Neuronal stem cell (in vitro differentiated cells): ENCODE results near the gene ABLIM1.

ENCODE experiments used
- DNase-seq: peaks from one replicate; pipeline ENCODE4 v3.0.0-alpha.2; 2013; ENCODE audit warnings: low spot score
- H2AFZ ChIP-seq: one replicate; pipeline ENCODE4 v1.6.1; 2013; ENCODE audit warnings: mild to moderate bottlenecking, low read length, inconsistent platforms
- H2AK5ac ChIP-seq: 2 replicates; pipeline ENCODE4 v1.6.1; 2013; ENCODE audit warnings: low read depth, mild to moderate bottlenecking, inconsistent platforms, low read length, moderate library complexity, mixed read lengths
- H2BK120ac ChIP-seq: 2 replicates; pipeline ENCODE4 v1.6.1; 2013; ENCODE audit warnings: low read depth, mild to moderate bottlenecking, inconsistent platforms, low read length, moderate library complexity, mixed read lengths
- H2BK12ac ChIP-seq: one replicate; pipeline ENCODE4 v1.6.1; 2013; ENCODE audit warnings: low read length, inconsistent platforms
- H2BK15ac ChIP-seq: 2 replicates; pipeline ENCODE4 v1.6.1; 2013; ENCODE audit warnings: mild to moderate bottlenecking, low read length, inconsistent platforms, mixed read lengths
- H2BK5ac ChIP-seq: one replicate; pipeline ENCODE4 v1.6.1; 2013; ENCODE audit warnings: inconsistent platforms, mild to moderate bottlenecking, low read length, moderate library complexity
- H3K14ac ChIP-seq: one replicate; pipeline ENCODE4 v1.6.1; 2013; ENCODE audit warnings: low read length, inconsistent platforms
- H3K18ac ChIP-seq: 2 replicates; pipeline ENCODE4 v1.6.1; 2013; ENCODE audit warnings: low read length, inconsistent platforms
- H3K23ac ChIP-seq: 2 replicates; pipeline ENCODE4 v1.6.1; 2013; ENCODE audit warnings: low read depth, mild to moderate bottlenecking, mixed read lengths, low read length, inconsistent platforms; ENCODE audit not compliant: poor library complexity
- H3K27ac ChIP-seq: replicated peaks from 3 replicates; pipeline ENCODE4 v1.5.1; 2013; ENCODE audit warnings: low read length, inconsistent platforms
- H3K27me3 ChIP-seq, 3 experiments: 2 replicates each; pipeline ENCODE4 v1.6.1; 2013; ENCODE audit warnings: low read length in 3 of 3, mild to moderate bottlenecking in 2 of 3, inconsistent platforms in 1 of 3, low read depth in 1 of 3, mixed read lengths in 1 of 3, moderate library complexity in 1 of 3; ENCODE audit not compliant: control insufficient read depth in 3 of 3, insufficient read depth in 3 of 3
- H3K36me3 ChIP-seq, 2 donors: replicated peaks in 1 of 2; 2 replicates each; pipeline ENCODE4 v1.6.1; 2013; ENCODE audit warnings: low read length in 2 of 2; ENCODE audit not compliant: control insufficient read depth in 2 of 2, insufficient read depth in 2 of 2
- H3K4ac ChIP-seq: 2 replicates; pipeline ENCODE4 v1.6.1; 2013; ENCODE audit warnings: inconsistent platforms, mild to moderate bottlenecking, low read length, moderate library complexity
- H3K4me1 ChIP-seq, 2 donors: 1 replicate in 1 of 2; 2 replicates in 1 of 2; pipeline ENCODE4 v1.6.1; 2013; ENCODE audit warnings: low read length in 2 of 2, low read depth in 1 of 2; ENCODE audit not compliant: control insufficient read depth in 2 of 2, insufficient read depth in 1 of 2
- H3K4me2 ChIP-seq: one replicate; pipeline ENCODE4 v1.6.1; 2013; ENCODE audit warnings: mild to moderate bottlenecking, low read length, inconsistent platforms; ENCODE audit not compliant: insufficient read depth, poor library complexity, severe bottlenecking
- H3K4me3 ChIP-seq, 2 donors: 2 replicates each; pipeline ENCODE4 v1.5.1; 2013; ENCODE audit warnings: low read length in 2 of 2, mild to moderate bottlenecking in 2 of 2, inconsistent platforms in 1 of 2, moderate library complexity in 1 of 2
- H3K79me1 ChIP-seq: one replicate; pipeline ENCODE4 v1.6.1; 2013; ENCODE audit warnings: low read depth, mild to moderate bottlenecking, inconsistent platforms, low read length, moderate library complexity
- H3K9ac ChIP-seq: one replicate; pipeline ENCODE4 v1.6.1; 2013; ENCODE audit warnings: mild to moderate bottlenecking, low read depth, low read length, inconsistent platforms; ENCODE audit not compliant: poor library complexity
- H3K9me3 ChIP-seq, 2 donors: replicated peaks in 1 of 2; 2 replicates each; pipeline versions ENCODE3 to v1.6.1; 2013; ENCODE audit warnings: low read length in 2 of 2, mild to moderate bottlenecking in 2 of 2, inconsistent platforms in 1 of 2, low read depth in 1 of 2, mixed read lengths in 1 of 2, moderate library complexity in 1 of 2; ENCODE audit not compliant: control insufficient read depth in 2 of 2, insufficient read depth in 1 of 2
- H4K8ac ChIP-seq: one replicate; pipeline ENCODE4 v1.6.1; 2013; ENCODE audit warnings: low read depth, mild to moderate bottlenecking, inconsistent platforms, low read length, moderate library complexity
- H4K91ac ChIP-seq: one replicate; pipeline ENCODE4 v1.6.1; 2013; ENCODE audit warnings: low read length, low read depth, mild to moderate bottlenecking, inconsistent platforms; ENCODE audit not compliant: poor library complexity
- WGBS, 2 donors: extraction: QIAGEN DNeasy Blood & Tissue Kit; methylation state at CpG; one replicate each; pipeline ENCODE4 v1.1.7; 2013; ENCODE audit warnings: missing lambda C conversion rate in 2 of 2, mixed read lengths in 1 of 2; ENCODE audit not compliant: insufficient read length in 2 of 2, insufficient replicate concordance in 1 of 2; ENCODE audit errors: extremely low coverage in 2 of 2; 5-methylcytosine and 5-hydroxymethylcytosine counted together

ABLIM1 gene

GRCh38 chr10:114649217-114649903, 8.7 kb downstream of the ABLIM1 start:
- no peaks in the 10 kb centered on the region for H3K9me3 ChIP-seq
- H4K91ac ChIP-seq = no peak overlapping the region
- no peaks in the 10 kb centered on the region for H3K79me1 ChIP-seq
- H3K4me1 ChIP-seq = no peaks in the 10 kb centered on the region
- no peak overlapping the region for H3K9ac ChIP-seq
- no peak overlapping the region for H2AK5ac ChIP-seq
- H3K4me3 ChIP-seq = no peak overlapping the region
- H3K27me3 ChIP-seq = peaks cover 0 to 18% (median 0%) of the 10 kb centered on the region in 3 experiments
- DNase-seq = no peak
- H3K27ac ChIP-seq = no peak overlapping the region
- no peak overlapping the region for H2AFZ ChIP-seq
- no peak overlapping the region for H3K23ac ChIP-seq
- no peak overlapping the region for H2BK15ac ChIP-seq
- no CpG with 5 or more reads among the region's 7 CpGs for WGBS, 2 donors
- no peak overlapping the region for H3K18ac ChIP-seq
- no peak overlapping the region for H3K14ac ChIP-seq
- no peak overlapping the region for H3K4ac ChIP-seq
- H2BK120ac ChIP-seq = no peak overlapping the region
- no peaks in the 10 kb centered on the region for H3K36me3 ChIP-seq
- no peak overlapping the region for H4K8ac ChIP-seq
- H2BK5ac ChIP-seq = no peak overlapping the region
- H3K4me2 ChIP-seq = no peak overlapping the region
- H2BK12ac ChIP-seq = no peak overlapping the region

- no peak overlapping the region for H3K18ac ChIP-seq
- H3K4me2 ChIP-seq = no peak overlapping the region
- H3K23ac ChIP-seq = no peak overlapping the region
- no peak overlapping the region for H3K4me3 ChIP-seq
- H4K8ac ChIP-seq = no peak overlapping the region
- WGBS, 2 donors = no CpG with 5 or more reads among the region's 8 CpGs
- no peak overlapping the region for H2AFZ ChIP-seq
- no peaks in the 10 kb centered on the region for H3K79me1 ChIP-seq
- H2AK5ac ChIP-seq = no peak overlapping the region
- H3K36me3 ChIP-seq = no peaks in the 10 kb centered on the region
- H3K27me3 ChIP-seq = peaks cover 0 to 18% (median 0%) of the 10 kb centered on the region in 3 experiments
- DNase-seq = no peak
- H2BK120ac ChIP-seq = no peak overlapping the region
- no peak overlapping the region for H3K9ac ChIP-seq
- H2BK5ac ChIP-seq = no peak overlapping the region
- H2BK12ac ChIP-seq = no peak overlapping the region
- H4K91ac ChIP-seq = no peak overlapping the region
- no peaks in the 10 kb centered on the region for H3K9me3 ChIP-seq
- no peaks in the 10 kb centered on the region for H3K4me1 ChIP-seq
- H3K14ac ChIP-seq = no peak overlapping the region
- no peak overlapping the region for H3K4ac ChIP-seq
- no peak overlapping the region for H3K27ac ChIP-seq
- H2BK15ac ChIP-seq = no peak overlapping the region
Measured at GRCh38 chr10:114648368-114648767, 9.7 kb downstream of the ABLIM1 start.

DNA sequence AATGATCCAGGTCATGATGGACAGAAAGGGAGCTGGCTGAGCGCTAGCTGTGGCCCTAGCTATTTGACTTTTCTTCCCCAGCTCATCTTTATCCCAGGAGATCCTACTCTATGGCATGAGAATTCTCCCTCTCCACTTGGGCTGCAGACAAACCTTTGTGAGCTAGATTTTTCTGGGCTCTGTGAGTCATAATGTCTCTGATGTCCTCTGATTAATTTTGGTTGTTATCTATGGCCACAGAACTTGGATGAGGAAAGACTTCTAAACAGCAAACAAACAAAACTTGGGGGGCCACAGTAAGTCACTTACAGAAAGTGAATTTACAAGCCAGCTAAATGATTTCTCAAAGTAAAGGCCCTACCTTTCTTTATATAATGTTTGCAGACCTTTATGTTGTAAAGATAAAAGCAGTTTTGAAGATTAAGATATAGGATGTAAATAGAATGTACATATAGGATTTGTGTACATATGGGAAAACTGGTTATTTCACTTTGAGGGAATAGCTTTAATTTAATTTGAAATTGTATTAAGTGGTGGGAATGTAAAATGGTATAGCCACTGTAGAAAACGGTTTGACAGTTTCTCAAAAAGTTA, 10.4 kb downstream of the ABLIM1 start:
- H4K8ac ChIP-seq = no peak overlapping the region
- H3K27ac ChIP-seq = no peak overlapping the region
- H3K4me1 ChIP-seq = no peaks in the 10 kb centered on the region
- no peaks in the 10 kb centered on the region for H3K79me1 ChIP-seq
- peaks cover 0 to 12% (median 0%) of the 10 kb centered on the region in 3 experiments for H3K27me3 ChIP-seq
- DNase-seq = no peak
- no peak overlapping the region for H3K4ac ChIP-seq
- H3K9me3 ChIP-seq = no peaks in the 10 kb centered on the region
- no peak overlapping the region for H3K4me2 ChIP-seq
- no peak overlapping the region for H3K23ac ChIP-seq
- no peak overlapping the region for H3K4me3 ChIP-seq
- H2AFZ ChIP-seq = no peak overlapping the region
- no peak overlapping the region for H2AK5ac ChIP-seq
- WGBS, 2 donors = no CpG with 5 or more reads among the region's 2 CpGs
- no peak overlapping the region for H4K91ac ChIP-seq
- H2BK15ac ChIP-seq = no peak overlapping the region
- no peaks in the 10 kb centered on the region for H3K36me3 ChIP-seq
- no peak overlapping the region for H3K18ac ChIP-seq
- H2BK5ac ChIP-seq = no peak overlapping the region
- H2BK120ac ChIP-seq = no peak overlapping the region
- no peak overlapping the region for H2BK12ac ChIP-seq
- H3K9ac ChIP-seq = no peak overlapping the region
- H3K14ac ChIP-seq = no peak overlapping the region

- Histone ChIP-seq H3K4ac (no peak overlapping the region), H3K23ac (no peak overlapping the region), H2BK120ac (no peak overlapping the region), H2AFZ (no peak overlapping the region), H3K4me1 (no peaks in the 10 kb centered on the region), H3K36me3 (no peaks in the 10 kb centered on the region), H3K9ac (no peak overlapping the region), H3K4me3 (no peak overlapping the region), H4K8ac (no peak overlapping the region), H4K91ac (no peak overlapping the region), H3K27ac (no peak overlapping the region), H3K14ac (no peak overlapping the region), H3K9me3 (no peaks in the 10 kb centered on the region), H3K79me1 (no peaks in the 10 kb centered on the region), H3K18ac (no peak overlapping the region), H2AK5ac (no peak overlapping the region), H3K4me2 (no peak overlapping the region), H3K27me3 (peaks cover 0 to 4% (median 0%) of the 10 kb centered on the region in 3 experiments), H2BK5ac (no peak overlapping the region), H2BK12ac (no peak overlapping the region), H2BK15ac (no peak overlapping the region)
- WGBS, 2 donors = no CpG with 5 or more reads among the region's 5 CpGs
- DNase-seq = no peak
Measured at GRCh38 chr10:114646426-114646825, 11.6 kb downstream of the ABLIM1 start.
